Measurements from ENCODE around the gene THSD4.
A peak's percentile ranks its signal among the peaks of the same experiment; 100 is the strongest.

Gene THSD4

GRCh38 chr15:71737761-71738160 lies 622.5 kb downstream of the THSD4 start:
- DNase-seq, result no peak

DNA sequence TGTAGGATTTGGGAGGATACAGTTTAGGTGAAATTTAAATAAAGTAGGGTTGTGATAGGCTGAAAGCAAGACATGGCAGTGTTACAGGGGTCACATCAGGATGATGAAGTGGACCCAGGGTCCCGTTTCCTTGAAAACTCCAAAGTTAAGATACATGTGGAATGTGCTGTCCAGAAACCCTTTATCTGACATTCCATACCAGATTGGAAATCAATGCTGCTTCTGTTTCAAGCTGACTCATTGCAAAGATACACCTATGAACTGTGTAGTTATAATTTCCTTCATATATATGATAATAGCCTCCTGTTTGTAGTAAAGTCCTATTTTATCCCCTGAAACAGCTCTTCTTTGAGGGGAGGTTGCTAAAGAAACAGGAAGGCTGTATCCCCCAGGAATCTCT lies 624.1 kb downstream of the THSD4 start:
- DNase-seq, result no peak

GRCh38 chr15:71742964-71743363 lies 627.7 kb downstream of the THSD4 start:
- no peak for DNase-seq

- peak in 8 of 56 donors; percentile 1 to 46 (median 7) for DNase-seq
These were observed 628.7 kb downstream of the THSD4 start for GRCh38 chr15:71743861-71744382.

DNA sequence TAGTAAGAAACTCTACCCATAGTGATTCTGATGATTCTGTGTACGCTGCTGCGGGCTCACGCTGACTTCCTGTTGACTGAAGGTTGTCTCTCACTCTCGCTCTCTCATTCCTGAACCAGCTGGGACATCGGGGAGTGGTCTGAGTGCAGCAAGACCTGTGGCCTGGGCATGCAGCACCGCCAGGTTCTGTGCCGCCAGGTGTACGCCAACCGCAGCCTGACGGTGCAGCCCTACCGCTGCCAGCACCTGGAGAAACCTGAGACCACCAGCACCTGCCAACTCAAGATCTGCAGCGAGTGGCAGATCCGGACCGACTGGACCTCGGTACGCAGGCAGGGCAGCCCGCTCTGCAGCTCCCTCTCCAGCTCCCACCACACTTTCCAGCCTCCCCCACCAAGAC lies 631.4 kb downstream of the THSD4 start:
- no peak for DNase-seq

- no peak for DNase-seq
These were observed 632.1 kb downstream of the THSD4 start for GRCh38 chr15:71747128-71748083.

GRCh38 chr15:71748293-71748718 lies 633.0 kb downstream of the THSD4 start:
- no peak for DNase-seq

DNA sequence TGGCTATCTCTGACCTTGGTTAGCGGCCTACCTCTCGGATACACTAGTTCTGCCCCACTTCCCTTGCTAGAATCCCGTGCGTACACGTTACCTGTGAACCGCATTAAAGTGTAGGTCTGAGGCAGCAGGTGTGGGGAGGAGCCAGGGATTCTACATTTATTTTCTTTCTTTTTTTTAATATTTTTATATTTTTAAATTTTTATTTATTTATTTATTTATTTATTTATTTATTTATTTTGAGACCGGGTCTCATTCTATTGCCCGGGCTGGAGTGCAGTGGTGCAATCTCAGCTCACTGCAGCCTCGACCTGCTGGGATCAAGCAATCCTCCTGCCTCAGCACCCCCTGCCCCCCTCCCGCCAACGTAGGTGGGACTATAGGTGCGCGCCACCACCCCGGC lies 634.2 kb downstream of the THSD4 start:
- DNase-seq, result no peak

GRCh38 chr15:71752128-71752527 lies 636.9 kb downstream of the THSD4 start:
- no peak for DNase-seq

DNA sequence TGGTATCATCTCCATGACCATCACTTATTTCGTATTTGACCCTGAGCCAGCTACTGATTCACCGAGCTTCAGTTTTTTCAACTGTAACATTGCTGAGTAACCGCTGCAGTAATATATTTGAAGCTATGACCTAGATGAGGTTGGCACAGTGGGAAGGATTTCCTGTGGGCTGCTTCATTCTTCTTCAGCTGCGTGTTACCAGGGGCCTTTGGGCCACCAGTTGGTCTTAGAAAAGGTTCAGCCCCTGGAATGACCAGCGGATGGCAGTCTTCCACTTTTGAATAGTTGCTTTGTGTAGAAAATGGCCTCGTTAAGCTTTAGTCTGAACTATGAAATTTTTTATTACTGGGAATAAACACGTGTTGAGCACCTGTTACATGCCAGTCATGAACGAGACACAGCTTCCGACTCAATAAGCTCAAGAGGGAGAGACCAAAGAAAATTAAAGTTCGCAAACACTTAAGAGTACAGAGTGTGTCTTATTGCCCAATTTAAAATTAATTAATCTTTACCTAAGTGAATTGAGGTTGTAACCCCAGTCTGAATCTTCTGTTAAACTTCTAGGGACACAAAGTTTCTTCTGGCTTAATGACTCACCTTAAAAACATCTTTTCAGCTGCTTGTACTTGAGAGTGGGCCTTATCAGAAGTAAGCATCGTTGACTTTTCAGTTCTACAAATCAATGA lies 637.5 kb downstream of the THSD4 start:
- DNase-seq, result peak in 1 of 56 donors; percentile 11

DNA sequence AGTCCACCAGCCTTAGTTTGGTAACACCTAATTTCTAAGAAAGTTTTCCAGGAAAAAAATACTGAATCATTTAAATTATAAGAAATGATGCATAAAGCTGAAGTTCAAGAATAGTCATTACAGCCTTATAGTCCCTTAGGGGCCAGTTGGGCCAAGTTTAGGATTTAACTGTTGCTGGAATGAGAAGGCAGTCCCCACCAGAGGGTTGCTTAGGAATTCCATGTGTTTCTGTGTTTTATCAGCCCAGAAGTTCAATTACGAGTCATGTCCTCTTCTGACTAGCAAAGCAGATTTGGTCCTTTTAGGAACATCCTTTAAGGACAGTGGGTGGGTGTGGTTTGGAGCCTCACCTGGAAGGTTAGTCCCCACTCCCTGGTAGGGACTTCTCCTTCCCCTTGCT lies 638.1 kb downstream of the THSD4 start:
- no peak for DNase-seq

DNA sequence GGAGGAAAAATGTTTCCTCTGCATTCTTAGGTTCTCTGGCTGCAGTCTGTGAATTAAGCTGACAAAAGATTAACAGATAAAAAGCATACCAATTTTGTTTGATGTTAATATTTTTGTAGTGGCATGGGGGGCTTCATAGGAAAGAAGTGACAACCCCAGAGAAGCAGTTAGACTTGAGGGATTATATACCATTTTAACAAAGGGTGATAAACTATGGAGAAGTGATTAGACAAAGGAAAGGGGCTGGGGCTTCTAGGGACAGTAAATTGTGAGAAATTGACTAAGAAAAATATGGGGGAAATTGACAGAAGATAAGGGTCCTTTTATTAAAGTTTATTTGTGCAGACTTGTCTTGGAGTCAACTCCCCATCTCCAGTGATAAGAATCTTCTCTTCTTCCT lies 639.4 kb downstream of the THSD4 start:
- DNase-seq, result no peak

DNA sequence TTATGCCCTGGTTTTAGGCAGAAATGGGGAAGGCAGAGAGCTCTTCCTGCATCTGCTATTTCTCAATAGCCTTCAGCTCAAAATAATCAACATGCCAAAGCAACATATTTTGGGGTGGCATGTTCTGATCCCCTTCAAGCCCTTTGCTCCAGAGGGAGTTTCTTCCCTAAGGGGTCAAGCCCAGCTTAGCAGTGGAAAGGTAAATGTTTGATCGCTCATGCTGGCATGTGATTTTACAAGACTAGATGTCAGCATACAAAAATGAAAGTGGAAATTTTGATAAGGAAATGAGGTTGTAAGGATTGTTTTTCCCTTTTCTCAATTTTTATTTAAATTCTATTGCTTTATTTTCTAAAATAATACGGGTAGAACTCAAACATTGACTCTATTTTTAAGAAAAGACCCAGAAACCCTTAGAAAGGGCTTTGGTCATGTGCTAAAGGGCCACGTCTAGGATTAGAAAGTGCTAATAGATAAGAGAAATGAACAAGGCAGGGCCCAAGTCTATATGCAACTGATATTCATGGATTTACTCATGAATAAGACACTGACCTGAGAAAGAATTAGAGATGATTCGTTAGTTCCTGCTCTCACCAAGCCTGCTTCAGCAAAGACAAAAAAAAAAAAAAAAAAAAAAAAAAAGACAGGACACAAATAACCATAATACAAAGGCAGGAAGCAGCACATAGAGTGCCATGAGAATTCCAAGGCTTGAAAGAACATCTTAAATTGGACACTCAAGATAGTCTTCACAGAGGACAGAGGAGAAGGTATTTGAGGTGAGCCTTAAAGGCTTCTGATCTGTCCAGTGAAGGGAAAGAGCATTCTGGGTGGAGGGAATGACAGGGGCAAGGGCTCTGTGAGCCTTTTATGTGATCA lies 640.1 kb downstream of the THSD4 start:
- no peak for DNase-seq

- DNase-seq, result no peak
These were observed 641.5 kb downstream of the THSD4 start for GRCh38 chr15:71756599-71757352.

- DNase-seq, result no peak
These were observed 642.7 kb downstream of the THSD4 start for GRCh38 chr15:71757741-71758530.

DNA sequence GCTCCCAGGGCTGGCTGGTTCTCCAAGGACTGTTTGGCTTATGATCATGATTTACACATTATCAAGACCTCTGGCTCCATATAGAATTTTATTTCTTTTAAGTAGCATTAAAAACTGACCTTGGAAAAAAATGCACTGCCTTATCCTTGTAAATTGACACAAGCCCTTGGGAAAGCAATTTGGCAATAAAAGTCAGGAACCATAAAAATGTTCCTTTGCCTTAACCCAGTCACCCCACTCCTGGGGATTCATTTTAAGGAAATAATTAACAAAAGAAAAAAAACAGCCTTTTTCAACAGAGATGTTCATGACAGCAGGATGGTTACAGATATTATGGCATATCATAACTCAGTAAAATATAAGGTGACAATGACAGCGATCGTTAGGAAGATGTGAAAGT lies 643.4 kb downstream of the THSD4 start:
- DNase-seq, result no peak

GRCh38 chr15:71760852-71761251 lies 645.6 kb downstream of the THSD4 start:
- DNase-seq, result no peak

- no peak for DNase-seq
These were observed 646.4 kb downstream of the THSD4 start for GRCh38 chr15:71761649-71762048.

- no peak for DNase-seq
These were observed 652.9 kb downstream of the THSD4 start for GRCh38 chr15:71768184-71768583.

Measured in amygdala (tissue), 56 donors.